Stimulated activated CD8-positive, alpha-beta memory T cell treated with anti-CD3 and anti-CD28 coated beads, Interleukin-15, amount 100 ng/mL, for 4 hours (primary cell): ENCODE measurements around the gene SLX1A.
"Not testable (repeated sequence)": the region's sequence is repeated elsewhere in the genome, so short reads cannot be mapped to it uniquely, and the experiment has no call there.

Experiments
- DNase-seq, 2 donors: peaks; one replicate each; pipeline ENCODE4 v3.0.0-alpha.2; 2020; ENCODE audit warnings: low read depth in 2 of 2

SLX1A gene

GRCh38 chr16:30217082-30217481 lies 23.4 kb downstream of the SLX1A start:
- DNase-seq: not testable (repeated sequence)
